ENCODE measurements around the gene MSI2. TPM values are rescaled to one million over a fixed set of nuclear protein-coding genes. Genes with fewer than 3 reads are reported as not detected.

The MSI2 gene
- total RNA-seq, 1 donor from 2014 or later: 75.5 TPM

DNA sequence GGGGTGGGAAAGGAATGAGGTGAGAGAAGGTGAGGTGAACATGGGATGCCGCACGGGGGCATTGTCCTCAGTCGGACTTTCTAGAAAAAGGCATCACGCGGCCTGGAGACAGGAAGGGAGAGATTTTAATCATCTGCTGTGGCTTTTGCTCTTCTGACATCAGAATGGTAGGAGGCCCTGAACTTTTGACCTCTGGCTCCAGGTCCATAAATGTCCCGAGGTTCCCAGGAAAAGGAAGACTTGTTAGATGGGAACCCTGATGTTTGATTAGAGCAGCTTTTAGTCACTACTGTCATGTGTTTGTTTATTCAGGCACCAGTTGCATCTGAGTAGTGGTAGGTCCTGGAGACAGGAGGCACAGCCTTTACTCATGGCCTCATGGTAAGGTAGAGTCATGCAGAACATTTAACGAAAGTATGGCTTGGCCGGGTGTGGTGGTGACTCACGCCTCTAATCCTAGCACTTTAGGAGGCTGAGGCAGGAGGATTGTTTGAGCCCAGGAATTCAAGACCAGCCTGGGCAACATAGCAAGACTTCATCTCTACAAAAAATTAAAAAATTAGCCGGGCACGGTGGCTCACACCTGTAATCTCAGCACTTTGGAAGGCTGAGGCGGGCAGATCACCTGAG lies 203.1 kb downstream of the MSI2 start:
- no peaks in the 10 kb centered on the region for H3K9me3 Mint-ChIP-seq (ENCODE audit: unreplicated experiment)
- no peaks in the 10 kb centered on the region for H3K27me3 Mint-ChIP-seq (ENCODE audit: unreplicated experiment)
- no peak overlapping the region for H3K4me3 Mint-ChIP-seq (ENCODE audit: unreplicated experiment)
- TF ChIP-seq, protein P1, sequence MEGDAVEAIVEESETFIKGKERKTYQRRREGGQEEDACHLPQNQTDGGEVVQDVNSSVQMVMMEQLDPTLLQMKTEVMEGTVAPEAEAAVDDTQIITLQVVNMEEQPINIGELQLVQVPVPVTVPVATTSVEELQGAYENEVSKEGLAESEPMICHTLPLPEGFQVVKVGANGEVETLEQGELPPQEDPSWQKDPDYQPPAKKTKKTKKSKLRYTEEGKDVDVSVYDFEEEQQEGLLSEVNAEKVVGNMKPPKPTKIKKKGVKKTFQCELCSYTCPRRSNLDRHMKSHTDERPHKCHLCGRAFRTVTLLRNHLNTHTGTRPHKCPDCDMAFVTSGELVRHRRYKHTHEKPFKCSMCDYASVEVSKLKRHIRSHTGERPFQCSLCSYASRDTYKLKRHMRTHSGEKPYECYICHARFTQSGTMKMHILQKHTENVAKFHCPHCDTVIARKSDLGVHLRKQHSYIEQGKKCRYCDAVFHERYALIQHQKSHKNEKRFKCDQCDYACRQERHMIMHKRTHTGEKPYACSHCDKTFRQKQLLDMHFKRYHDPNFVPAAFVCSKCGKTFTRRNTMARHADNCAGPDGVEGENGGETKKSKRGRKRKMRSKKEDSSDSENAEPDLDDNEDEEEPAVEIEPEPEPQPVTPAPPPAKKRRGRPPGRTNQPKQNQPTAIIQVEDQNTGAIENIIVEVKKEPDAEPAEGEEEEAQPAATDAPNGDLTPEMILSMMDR (IDR thresholded peaks at IDR 0.05): no peak
- H3K36me3 Mint-ChIP-seq (ENCODE audit: unreplicated experiment): peaks cover 4% of the 10 kb centered on the region
- no peak for DNase-seq (ENCODE audit: extremely low spot score, unreplicated experiment)
- no peak overlapping the region for H3K27ac Mint-ChIP-seq (ENCODE audit: unreplicated experiment)
- peaks cover 47% of the 10 kb centered on the region for H3K4me1 Mint-ChIP-seq (ENCODE audit: unreplicated experiment)

DNA sequence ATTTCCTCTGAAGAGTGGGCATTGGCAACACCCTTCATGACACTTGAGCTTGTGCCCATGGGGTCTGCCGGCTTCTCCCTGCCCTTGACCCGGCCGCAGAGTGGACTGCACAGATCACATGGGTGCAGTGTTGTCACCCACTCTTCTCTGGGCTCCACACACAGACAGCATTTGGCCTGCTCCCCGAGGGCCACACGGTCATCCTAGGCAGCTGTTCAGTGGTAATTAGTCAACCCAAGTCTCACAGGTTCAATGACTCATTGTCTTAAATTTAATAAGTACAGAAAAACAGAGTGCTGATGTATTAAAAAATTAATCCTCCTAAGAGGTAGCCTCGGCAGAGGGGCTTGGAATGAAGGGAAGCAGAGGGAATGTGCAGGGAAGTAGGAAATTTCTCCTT lies 204.8 kb downstream of the MSI2 start:
- TF ChIP-seq, protein P1 (IDR thresholded peaks at IDR 0.05): no peak
- Mint-ChIP-seq H3K27ac (ENCODE audit: unreplicated experiment) (no peak overlapping the region), H3K4me3 (ENCODE audit: unreplicated experiment) (no peak overlapping the region), H3K9me3 (ENCODE audit: unreplicated experiment) (no peaks in the 10 kb centered on the region), H3K36me3 (ENCODE audit: unreplicated experiment) (peaks cover 4% of the 10 kb centered on the region), H3K27me3 (ENCODE audit: unreplicated experiment) (no peaks in the 10 kb centered on the region), H3K4me1 (ENCODE audit: unreplicated experiment) (peaks cover 48% of the 10 kb centered on the region)
- no peak for DNase-seq (ENCODE audit: extremely low spot score, unreplicated experiment)

DNA sequence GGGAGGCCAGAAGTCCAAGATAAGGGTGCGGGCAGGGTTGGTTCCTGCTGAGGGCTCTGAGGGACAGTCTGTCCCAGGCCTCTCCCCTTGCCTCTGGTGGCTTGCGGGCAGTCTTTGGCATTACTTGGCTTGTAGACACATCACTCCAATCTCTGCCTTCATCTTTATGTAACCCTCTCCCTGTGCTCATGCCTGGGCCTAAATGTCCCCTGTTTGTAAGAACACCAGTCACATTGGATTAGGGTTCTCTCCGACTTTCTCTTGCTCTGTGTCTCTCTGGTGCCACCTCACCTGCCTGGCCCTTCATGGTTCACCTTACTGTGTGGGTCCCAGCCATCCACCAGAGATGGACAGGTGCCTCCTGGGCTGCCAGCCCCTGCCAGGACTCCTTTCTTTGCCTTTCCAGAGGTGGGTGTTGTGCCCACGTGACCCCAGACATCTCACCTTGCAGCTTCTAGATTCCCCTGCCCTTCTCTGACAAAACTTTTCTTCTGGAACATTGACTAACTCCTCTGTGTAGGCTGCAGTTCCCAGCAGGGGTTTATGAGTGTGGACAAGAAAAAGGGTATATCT lies 205.8 kb downstream of the MSI2 start:
- Mint-ChIP-seq H3K36me3 (ENCODE audit: unreplicated experiment) (no peaks in the 10 kb centered on the region), H3K9me3 (ENCODE audit: unreplicated experiment) (no peaks in the 10 kb centered on the region), H3K4me1 (ENCODE audit: unreplicated experiment) (peaks cover 54% of the 10 kb centered on the region), H3K27ac (ENCODE audit: unreplicated experiment) (no peak overlapping the region), H3K4me3 (ENCODE audit: unreplicated experiment) (no peak overlapping the region), H3K27me3 (ENCODE audit: unreplicated experiment) (no peaks in the 10 kb centered on the region)
- no peak for DNase-seq (ENCODE audit: extremely low spot score, unreplicated experiment)
- TF ChIP-seq, protein P1 (IDR thresholded peaks at IDR 0.05): no peak

DNA sequence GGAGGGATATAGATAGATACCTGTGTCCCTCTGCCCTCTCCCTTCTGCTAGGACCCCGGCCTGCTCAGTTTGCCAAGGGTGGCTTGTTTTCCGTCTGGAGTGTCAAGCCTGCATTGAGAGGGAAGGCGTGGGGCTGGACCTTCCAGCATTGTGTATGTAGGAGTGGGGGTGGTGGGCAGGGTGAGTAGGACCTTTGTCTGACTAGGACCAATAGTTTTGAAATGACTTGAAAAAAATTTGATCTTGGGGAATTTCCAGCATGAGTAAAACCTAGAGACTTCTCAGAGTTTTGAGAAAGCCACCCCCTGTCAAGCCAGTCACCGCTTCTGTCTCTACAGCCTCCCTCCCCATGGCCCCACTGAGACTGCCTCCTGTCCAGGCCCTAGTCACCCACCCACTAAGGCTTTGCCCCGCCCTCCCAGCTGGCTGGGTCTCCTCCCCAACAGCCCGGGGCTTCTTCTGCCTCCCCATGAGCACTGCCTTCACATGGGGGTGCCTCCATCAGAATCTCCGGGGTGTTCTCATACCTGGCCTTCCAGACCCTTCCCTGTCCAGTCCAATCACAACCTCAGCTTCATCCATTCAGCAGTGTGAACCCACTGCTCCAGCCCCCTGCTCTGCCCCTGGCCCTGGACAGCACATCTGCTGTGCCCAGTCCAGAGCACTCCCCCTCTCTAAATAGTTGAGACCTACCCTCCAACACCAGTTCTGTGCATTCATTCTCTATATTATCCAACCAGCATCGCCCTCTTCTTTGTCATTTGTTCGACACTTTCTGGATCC lies 207.0 kb downstream of the MSI2 start:
- H3K27ac Mint-ChIP-seq (ENCODE audit: unreplicated experiment): peak overlapping the region; percentile 38
- H3K9me3 Mint-ChIP-seq (ENCODE audit: unreplicated experiment): no peaks in the 10 kb centered on the region
- TF ChIP-seq, protein P1 (IDR thresholded peaks at IDR 0.05): no peak
- DNase-seq (ENCODE audit: extremely low spot score, unreplicated experiment): no peak
- peaks cover 59% of the 10 kb centered on the region for H3K4me1 Mint-ChIP-seq (ENCODE audit: unreplicated experiment)
- no peak overlapping the region for H3K4me3 Mint-ChIP-seq (ENCODE audit: unreplicated experiment)
- no peaks in the 10 kb centered on the region for H3K27me3 Mint-ChIP-seq (ENCODE audit: unreplicated experiment)
- no peaks in the 10 kb centered on the region for H3K36me3 Mint-ChIP-seq (ENCODE audit: unreplicated experiment)

Data from osteocyte (in vitro differentiated cells).